Lower leg skin (tissue), 3 donors: ENCODE results near the gene SAFB.

Experiments
- POLR2A ChIP-seq, 2 donors: fragments of 450-650 bp; IDR thresholded peaks; one replicate each; pipeline ENCODE4 v1.6.1; 2016 to 2017; ENCODE audit warnings: antibody characterized with exemption in 2 of 2, mild to moderate bottlenecking in 1 of 2, moderate library complexity in 1 of 2
- TF ChIP-seq, protein P1 (sequence below), 3 donors: fragments of 450-650 bp; IDR thresholded peaks; one replicate each; pipeline ENCODE4 v1.5.1; 2016; ENCODE audit warnings: antibody characterized with exemption in 3 of 3, mild to moderate bottlenecking in 3 of 3, moderate library complexity in 2 of 3

DNA sequence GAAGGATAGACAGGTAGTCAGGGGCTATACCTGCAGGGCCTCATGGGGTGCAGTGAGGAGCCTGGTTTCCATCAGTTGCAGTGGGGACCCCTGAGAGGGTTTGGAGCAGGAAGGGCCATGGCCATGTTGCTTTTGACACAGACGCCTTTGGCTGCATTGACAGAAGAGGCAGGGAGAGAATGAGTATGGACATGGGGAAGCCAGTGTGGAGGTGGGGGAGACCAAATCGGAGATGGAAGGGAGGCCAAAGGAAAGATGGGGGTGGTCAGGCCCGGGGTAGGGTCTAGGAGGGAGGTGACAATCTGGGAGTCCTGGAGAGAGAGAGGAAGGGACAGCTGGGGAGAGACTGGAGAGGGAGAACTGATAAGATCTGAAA lies 59.2 kb downstream of the SAFB start:
- TF ChIP-seq, protein P1, sequence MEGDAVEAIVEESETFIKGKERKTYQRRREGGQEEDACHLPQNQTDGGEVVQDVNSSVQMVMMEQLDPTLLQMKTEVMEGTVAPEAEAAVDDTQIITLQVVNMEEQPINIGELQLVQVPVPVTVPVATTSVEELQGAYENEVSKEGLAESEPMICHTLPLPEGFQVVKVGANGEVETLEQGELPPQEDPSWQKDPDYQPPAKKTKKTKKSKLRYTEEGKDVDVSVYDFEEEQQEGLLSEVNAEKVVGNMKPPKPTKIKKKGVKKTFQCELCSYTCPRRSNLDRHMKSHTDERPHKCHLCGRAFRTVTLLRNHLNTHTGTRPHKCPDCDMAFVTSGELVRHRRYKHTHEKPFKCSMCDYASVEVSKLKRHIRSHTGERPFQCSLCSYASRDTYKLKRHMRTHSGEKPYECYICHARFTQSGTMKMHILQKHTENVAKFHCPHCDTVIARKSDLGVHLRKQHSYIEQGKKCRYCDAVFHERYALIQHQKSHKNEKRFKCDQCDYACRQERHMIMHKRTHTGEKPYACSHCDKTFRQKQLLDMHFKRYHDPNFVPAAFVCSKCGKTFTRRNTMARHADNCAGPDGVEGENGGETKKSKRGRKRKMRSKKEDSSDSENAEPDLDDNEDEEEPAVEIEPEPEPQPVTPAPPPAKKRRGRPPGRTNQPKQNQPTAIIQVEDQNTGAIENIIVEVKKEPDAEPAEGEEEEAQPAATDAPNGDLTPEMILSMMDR (IDR thresholded peaks at IDR 0.05): no peak
- no peak for TF ChIP-seq POLR2A (IDR thresholded peaks at IDR 0.05)
